Hepatic stellate cell (primary cell): ENCODE measurements around the gene TGFB1I1.
"Not testable (repeated sequence)": the region's sequence is repeated elsewhere in the genome, so short reads cannot be mapped to it uniquely, and the experiment has no call there.

Source experiments
- DNase-seq: peaks from one replicate; pipeline ENCODE4 v3.0.0; 2011; ENCODE audit warnings: low spot score

TGFB1I1 gene

GRCh38 chr16:31471875-31472708, at the start of gene TGFB1I1:
Gene TGFB1I1 (plus strand): TSS chr16:31472152. CDS start chr16:31472189, 37 bp downstream.
- peak; percentile 92 for DNase-seq

DNA sequence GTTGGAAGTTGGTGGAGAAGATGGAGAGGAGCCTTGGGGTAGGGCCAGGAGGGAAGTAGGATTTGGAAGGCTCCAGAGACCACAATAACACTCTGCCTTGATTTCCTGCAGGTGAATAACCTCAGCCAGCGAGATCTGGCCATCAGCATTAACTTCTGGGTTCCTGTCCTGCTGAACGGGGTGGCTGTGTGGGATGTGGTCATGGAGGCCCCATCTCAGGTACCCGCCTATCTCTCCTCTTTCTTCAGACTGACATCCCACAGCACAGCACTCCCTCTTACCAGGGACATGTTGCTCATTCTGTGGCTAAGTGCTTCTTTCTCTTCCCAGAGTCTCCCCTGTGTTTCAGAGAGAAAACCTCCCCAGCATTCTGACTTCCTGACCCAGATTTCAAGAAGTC, 48.7 kb upstream of the TGFB1I1 start:
- no peak for DNase-seq

DNA sequence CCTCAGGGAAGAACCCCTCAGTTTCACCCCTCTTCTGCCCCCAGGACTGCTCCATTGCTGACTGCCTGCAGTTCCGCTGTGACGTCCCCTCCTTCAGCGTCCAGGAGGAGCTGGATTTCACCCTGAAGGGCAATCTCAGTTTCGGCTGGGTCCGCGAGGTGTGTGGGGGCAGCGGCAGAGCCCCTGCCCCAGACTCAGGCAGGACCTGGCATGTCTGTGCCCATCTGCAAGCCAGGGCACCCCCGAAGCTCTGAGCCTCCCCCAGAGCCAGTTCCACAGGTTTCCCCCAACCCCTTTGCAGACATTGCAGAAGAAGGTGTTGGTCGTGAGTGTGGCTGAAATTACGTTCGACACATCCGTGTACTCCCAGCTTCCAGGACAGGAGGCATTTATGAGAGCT, 48.2 kb upstream of the TGFB1I1 start:
- DNase-seq, result no peak

DNA sequence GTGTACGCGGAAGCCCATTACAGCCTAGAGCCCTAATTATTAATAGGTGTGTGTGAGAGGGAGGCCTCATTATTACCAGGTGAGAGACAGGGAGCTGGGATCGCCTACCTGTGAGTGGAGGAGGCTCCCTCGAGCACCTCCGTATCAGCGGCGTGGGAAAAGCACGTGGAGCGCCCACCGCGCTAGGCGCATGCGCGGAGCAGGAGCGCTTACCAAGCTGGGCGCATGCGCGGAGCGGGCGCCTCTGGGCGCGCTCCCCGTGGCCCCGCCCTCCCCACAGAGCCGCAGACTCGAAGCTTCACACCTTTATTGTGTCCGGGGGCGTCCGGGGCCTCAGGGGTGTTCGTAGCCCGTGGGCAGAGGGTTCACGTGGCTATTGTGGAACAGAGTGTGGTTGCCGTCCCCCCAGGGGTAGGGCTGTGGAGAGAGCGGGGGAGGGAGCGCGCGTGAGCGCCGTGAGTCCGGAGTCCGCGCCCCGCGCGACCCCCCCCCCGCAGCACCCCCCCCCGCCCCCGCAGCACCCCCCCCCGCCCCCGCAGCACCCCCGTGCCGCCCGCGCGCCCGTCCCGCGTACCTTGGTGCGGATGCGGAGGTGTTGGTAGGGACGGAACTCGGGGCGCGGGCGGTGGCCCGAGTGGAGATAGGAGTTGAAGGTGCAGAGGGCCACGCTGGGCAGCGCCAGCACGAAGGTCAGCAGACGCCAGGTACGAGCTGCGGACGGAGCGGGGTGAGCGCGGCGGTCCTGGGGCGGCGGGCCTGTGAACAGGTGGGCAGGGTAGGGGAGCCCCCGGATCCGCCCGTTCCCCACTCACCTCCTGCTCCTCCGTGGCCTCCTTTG, 44.3 kb upstream of the TGFB1I1 start:
- DNase-seq, result peak; percentile 83

- DNase-seq, result no peak
Measured at GRCh38 chr16:31428279-31428597, 43.7 kb upstream of the TGFB1I1 start, which contains the start of gene COX6A2. Gene COX6A2 (minus strand): TSS chr16:31428360. CDS start chr16:31428325, 35 bp downstream.

GRCh38 chr16:31428638-31429247, 43.2 kb upstream of the TGFB1I1 start:
- no peak for DNase-seq

DNA sequence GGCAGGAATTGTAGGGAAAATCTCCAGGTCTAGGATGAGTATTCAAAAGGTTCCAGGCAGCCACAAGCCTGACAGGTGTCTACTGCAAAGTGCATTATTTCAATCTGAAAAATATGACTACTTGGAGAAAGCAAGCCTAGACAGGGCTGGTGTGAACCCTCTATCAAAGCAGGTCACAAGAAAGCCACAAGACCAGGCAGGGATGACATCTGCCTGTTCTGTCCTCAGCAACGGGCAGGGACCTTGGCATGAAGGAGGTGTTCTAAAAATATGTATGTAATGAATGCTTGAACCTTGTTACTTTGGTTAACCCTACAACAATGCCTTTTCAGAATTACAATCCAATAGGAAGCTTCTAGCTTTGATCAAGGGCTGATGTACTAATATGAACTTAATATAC, 42.6 kb upstream of the TGFB1I1 start:
- no peak for DNase-seq

GRCh38 chr16:31429796-31430195, 42.2 kb upstream of the TGFB1I1 start:
- DNase-seq, result no peak

- no peak for DNase-seq
Measured at GRCh38 chr16:31430380-31431052, 41.4 kb upstream of the TGFB1I1 start.

GRCh38 chr16:31435341-31436220, 36.4 kb upstream of the TGFB1I1 start:
- no peak for DNase-seq

DNA sequence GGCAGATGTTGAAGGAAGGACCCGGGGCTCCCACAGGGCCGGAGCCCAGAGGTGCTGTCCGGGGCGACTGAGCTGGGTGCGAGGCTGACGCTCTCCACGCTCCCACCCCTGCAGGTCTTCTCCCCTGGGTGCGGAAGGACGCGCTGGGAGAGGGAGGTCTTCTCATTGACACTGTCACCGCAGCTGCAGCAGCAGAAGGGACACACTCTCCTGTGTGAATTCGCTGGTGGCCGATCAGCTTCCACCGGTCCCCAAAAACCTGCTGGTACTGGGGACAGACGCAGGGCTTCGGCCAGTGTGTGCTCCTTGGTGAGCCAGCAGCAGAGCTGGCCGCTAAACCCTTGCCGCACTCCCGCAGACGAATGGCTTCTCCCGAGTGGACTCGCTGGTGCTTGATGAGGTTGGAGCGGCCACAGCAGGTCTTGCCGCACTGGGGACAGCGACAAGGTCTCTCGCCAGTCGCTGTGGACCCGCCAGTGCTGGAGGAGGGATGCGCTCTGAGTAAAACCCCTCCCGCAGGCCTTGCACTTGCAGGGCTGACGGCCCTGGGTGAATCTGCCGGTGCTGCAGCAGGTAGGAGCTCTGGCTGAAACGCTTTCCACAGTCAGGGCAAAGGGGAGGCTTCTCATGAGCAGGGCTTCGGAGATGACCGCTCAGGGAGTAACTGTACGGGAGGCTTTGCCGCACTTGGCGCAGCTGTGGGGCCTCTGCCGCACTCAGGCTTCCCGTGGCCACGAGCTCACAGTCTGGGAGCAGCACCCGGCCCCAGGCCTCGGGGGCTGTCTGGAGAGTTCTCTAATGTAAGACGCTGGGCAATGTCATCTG, 35.5 kb upstream of the TGFB1I1 start:
- DNase-seq, result no peak

DNA sequence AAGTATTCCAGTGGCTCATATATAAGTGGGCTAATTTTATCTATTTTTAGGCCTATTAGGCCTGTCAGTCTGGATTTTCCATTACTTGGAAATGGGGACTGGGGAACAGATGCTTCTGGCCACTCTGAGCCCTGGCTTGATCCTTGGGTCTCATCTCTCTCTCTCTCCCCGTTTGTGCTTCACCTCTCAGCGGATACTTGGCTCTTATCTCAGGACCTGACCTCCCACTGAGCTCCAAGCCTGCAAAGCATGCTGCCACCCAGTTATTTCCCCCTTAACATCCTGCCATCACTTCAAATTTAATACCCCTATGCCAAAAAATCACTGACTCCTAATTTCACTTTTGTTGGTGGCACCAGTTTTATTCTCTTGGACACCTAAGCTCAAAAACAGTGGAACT, 33.5 kb upstream of the TGFB1I1 start:
- DNase-seq, result no peak

DNA sequence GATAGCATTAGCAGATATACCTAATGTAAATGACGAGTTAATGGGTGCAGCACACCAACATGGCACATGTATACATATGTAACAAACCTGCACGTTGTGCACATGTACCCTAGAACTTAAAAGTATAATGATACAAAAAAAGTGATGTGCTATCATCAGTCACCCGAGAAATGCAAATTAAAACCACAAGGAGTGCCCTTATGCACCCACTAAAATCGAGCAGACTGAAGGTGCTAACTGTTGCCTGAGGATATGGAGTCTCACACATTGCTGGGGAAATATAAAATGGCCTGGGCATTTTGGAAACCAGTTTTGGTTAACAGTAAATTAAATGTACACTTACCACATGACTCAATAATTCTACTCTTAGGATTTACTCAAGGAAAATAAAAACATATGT, 32.9 kb upstream of the TGFB1I1 start:
- DNase-seq, result not testable (repeated sequence)

GRCh38 chr16:31439519-31439918, 32.4 kb upstream of the TGFB1I1 start:
- DNase-seq, result no peak

DNA sequence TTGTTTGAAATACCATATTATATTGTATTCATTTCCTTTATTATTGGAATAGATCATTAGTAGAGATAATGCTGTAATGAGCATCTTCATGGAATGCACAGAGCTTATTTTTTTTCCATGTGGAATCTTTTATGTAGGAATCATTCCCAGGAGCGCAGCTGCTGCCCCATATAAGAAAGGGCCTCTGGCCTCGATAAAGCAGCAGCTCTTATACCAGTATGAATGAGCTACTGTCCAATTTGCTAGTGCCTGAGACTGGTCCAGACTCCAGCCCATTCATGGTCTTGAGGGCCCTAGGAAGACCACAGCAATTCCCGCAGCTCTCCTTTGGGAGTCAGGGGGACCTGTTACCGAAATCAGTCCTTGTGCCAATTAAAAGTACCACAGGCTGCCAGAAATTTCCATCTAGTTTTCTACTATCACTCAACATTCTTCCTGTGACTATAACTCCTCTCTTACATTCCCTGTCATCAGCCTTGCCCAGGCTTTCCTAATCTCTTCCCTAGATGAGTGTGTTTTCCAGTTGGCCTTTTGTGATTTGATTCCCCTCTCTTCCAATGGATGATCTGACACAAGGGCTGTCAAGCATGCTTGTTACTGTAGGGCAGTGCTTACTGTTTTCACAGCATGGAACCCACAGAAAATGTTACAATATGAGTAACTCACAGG, 31.3 kb upstream of the TGFB1I1 start:
- DNase-seq, result no peak

GRCh38 chr16:31441956-31442355, 30.0 kb upstream of the TGFB1I1 start:
- DNase-seq, result no peak

GRCh38 chr16:31445931-31446330, 26.0 kb upstream of the TGFB1I1 start:
- not testable (repeated sequence) for DNase-seq

DNA sequence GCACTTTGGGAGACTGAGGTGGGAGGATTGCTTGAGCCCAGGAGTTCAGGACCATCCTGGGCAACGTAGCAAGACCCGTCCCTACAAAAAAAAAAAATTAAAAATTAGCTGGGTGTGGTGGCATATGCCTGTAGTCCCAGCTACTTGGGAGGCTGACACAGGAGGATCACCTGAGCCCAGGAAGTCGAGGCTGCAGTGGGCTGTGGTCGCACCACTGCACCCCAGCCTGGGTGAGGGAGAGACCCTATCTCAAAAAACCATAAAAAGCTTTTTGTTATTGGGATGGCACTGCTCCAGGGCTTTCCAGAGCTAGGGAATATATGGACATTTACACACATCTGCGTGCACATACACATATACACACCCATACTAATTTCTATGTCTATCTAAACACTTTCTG, 20.8 kb upstream of the TGFB1I1 start:
- DNase-seq, result no peak

DNA sequence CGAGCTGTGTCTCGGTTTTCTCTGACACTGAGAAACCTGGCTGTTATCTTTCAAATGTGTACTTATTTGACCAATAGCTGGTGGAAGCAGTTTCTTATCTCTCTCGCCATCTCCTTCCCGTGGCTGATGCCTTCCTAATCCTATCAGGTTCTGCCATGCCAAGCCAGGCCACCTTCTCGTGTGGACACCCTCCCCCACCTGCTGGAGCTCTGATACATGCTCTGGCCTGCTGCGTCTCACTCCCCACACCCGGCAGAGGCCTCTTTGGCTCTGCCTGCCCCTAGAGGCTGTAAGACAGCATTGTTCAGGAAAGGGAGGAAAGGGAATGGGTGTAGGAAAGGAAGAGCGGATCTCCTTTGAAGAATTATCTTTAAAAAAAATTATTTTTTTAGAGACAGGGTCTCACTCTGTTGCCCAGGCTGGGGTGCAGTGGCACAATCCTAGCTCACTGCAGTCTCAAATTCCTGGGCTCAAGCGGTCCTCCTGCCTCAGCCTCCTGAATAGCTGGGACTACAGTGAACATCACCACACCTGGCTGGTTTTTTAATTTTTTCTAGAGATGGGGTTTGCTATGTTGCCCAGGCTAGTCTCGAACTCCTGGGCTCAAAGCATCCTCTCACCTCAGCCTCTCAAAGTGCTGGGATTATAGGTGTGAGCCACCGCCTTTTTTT, 20.1 kb upstream of the TGFB1I1 start:
- peak; percentile 69 for DNase-seq
